CD4-positive, CD25-positive, alpha-beta regulatory T cell (primary cell): Measurements from ENCODE around the gene SLC9B1. TPM values are rescaled to one million over a fixed set of nuclear protein-coding genes. Genes with fewer than 3 reads are reported as not detected.

Experiments
- ATAC-seq, 2 donors: fragments of 150-1000 bp; cut with Tn5 transposase; one replicate each; pipeline ENCODE4 v1.10.0; 2021; ENCODE audit warnings: low read depth in 2 of 2, moderate number of reproducible peaks in 2 of 2, moderate library complexity in 1 of 2
- DNase-seq, 3 donors: peaks; one replicate each; pipeline versions ENCODE4 v3.0.0 to v3.0.0-alpha.2; 2012 to 2022; ENCODE audit warnings: mixed read lengths in 1 of 3
- H3K27ac ChIP-seq: one replicate; pipeline ENCODE4 v1.7.0; 2013; ENCODE audit warnings: mild to moderate bottlenecking, low read length; ENCODE audit not compliant: insufficient read depth, poor library complexity, severe bottlenecking
- H3K27me3 ChIP-seq: one replicate; pipeline ENCODE4 v1.7.0; 2013; ENCODE audit warnings: low read length; ENCODE audit not compliant: control insufficient read depth, insufficient read depth
- H3K36me3 ChIP-seq: one replicate; pipeline ENCODE4 v1.7.0; 2013; ENCODE audit warnings: mild to moderate bottlenecking, low read length, moderate library complexity; ENCODE audit not compliant: control insufficient read depth, insufficient read depth
- H3K4me1 ChIP-seq: 2 replicates; pipeline ENCODE4 v1.7.0; 2013; ENCODE audit warnings: mild to moderate bottlenecking, low read length; ENCODE audit not compliant: insufficient read depth, control insufficient read depth, poor library complexity, severe bottlenecking
- H3K4me3 ChIP-seq: one replicate; pipeline ENCODE4 v1.7.0; 2013; ENCODE audit warnings: low read depth, mild to moderate bottlenecking, low read length, moderate library complexity
- H3K9me3 ChIP-seq, 2 experiments: 1 replicate in 1 of 2; 2 replicates in 1 of 2; pipeline ENCODE4 v1.7.0; 2013; ENCODE audit warnings: low read length in 2 of 2, mild to moderate bottlenecking in 1 of 2, moderate library complexity in 1 of 2; ENCODE audit not compliant: control insufficient read depth in 2 of 2
- H3K27ac Mint-ChIP-seq, 3 donors: one replicate each; pipeline ENCODE4 v1.8.0; 2020 to 2022; ENCODE audit warnings: mild to moderate bottlenecking in 3 of 3, mixed read lengths in 3 of 3, moderate library complexity in 2 of 3
- H3K27me3 Mint-ChIP-seq: one replicate; pipeline ENCODE4 v1.8.0; 2022; ENCODE audit warnings: mild to moderate bottlenecking, mixed read lengths
- H3K36me3 Mint-ChIP-seq: one replicate; pipeline ENCODE4 v1.8.0; 2020; ENCODE audit warnings: mixed read lengths
- H3K4me1 Mint-ChIP-seq, 4 donors: one replicate each; pipeline ENCODE4 v1.8.0; 2020 to 2022; ENCODE audit warnings: mixed read lengths in 4 of 4, mild to moderate bottlenecking in 1 of 4
- H3K4me3 Mint-ChIP-seq, 4 donors: one replicate each; pipeline ENCODE4 v1.8.0; 2020 to 2022; ENCODE audit warnings: mild to moderate bottlenecking in 4 of 4, mixed read lengths in 4 of 4, moderate library complexity in 3 of 4
- H3K9me3 Mint-ChIP-seq, 7 donors: one replicate each; pipeline ENCODE4 v1.8.0; 2020 to 2022; ENCODE audit warnings: mixed read lengths in 7 of 7, mild to moderate bottlenecking in 3 of 7, moderate library complexity in 2 of 7
- polyA plus RNA-seq, 4 donors: library from polyadenylated mRNA; unstranded; fragments of 300-500 nt; fragmentation: Illumina TruSeq; gene quantifications; one replicate each; pipeline ENCODE4 v1.2.3, GENCODE V29; 2021
- total RNA-seq: library from RNA; stranded (reverse); gene quantifications from one replicate; pipeline ENCODE4 v1.2.3, GENCODE V29; 2022

Gene SLC9B1
- total and polyA plus RNA-seq, 5 donors from 2014 or later: 1.7 to 2.7 (median 2.3) TPM

DNA sequence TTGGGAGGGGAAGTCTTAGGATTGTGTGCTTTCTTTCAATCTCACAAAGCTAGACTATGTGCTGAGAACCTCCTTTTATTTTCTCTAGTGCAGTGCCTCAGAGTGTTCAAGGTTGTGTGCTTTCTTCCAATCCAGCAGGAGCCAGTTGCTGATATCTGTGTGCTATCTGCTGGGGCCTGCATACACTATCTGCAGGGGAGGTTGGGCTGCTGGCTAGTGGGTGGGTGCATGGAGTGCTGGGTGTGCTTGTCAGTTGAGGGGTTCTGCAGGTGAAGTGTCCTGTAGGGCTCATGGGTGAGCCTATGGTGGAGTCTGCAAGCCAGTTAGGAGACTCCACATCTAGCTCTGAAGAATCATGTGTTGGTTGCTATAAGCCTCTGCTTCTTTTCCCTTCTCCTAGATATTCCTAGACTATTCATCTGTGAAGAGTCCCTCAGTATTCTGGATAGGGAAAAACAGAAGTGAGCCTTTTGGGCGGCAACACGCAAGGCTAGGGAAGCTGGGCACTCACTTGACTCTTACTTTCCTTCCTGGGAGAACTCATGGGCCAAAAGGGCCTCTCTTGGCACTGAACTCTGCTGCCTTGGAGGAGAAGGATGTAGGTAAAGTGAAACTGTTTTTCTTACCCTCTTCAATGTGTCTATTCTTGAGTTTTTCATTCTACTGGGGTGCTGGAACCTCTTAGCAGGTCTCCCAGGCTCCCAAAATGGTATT lies 158.7 kb downstream of the SLC9B1 start:
- no peak for ATAC-seq
- Histone ChIP-seq H3K4me3 (no peak overlapping the region), H3K4me1 (peaks cover 5% of the 10 kb centered on the region), H3K9me3 (peaks cover 9 to 21% of the 10 kb centered on the region in 2 experiments), H3K27ac (no peak overlapping the region), H3K27me3 (no peaks in the 10 kb centered on the region), H3K36me3 (peaks cover 4% of the 10 kb centered on the region)
- H3K36me3 Mint-ChIP-seq: peaks cover 18% of the 10 kb centered on the region
- H3K4me3 Mint-ChIP-seq: no peak overlapping the region
- H3K9me3 Mint-ChIP-seq: peaks cover 0 to 18% (median 11%) of the 10 kb centered on the region in 7 donors
- H3K27ac Mint-ChIP-seq: no peak overlapping the region
- no peak for DNase-seq
- H3K27me3 Mint-ChIP-seq: no peaks in the 10 kb centered on the region
- H3K4me1 Mint-ChIP-seq: peaks cover 15 to 19% (median 16%) of the 10 kb centered on the region in 4 donors

DNA sequence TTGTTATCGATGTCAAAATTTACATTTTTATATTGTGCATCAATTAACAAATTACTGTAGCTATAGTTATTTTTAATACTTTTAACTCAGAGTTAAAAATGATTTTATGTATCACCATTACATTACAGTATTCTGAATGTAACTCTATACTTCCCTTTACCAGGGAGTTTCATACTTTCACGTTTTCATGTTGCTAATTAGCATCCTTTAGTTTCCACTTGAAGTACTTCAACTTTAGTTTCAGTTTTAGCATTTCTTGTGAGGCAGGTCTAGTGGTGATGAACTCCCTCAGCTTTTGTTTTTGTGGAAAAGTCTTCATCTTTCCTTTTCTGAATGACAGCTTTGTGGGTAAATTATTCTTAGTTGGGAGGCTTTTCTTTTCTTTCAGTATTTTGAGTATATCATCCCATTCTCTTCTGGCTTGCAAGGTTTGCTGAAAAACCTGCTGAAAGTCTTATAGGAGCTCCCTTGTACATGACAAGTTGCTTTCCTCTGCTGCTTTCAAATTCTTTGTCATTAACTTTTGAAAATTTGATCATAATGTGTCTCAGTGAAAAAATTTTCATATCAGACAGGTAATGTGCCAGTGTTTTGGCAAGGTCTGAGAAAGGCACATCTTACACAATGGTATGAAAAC lies 160.6 kb downstream of the SLC9B1 start:
- H3K36me3 Mint-ChIP-seq: peaks cover 18% of the 10 kb centered on the region
- ATAC-seq (no peak), DNase-seq (no peak)
- H3K27ac Mint-ChIP-seq: no peak overlapping the region
- Histone ChIP-seq H3K4me1 (no peaks in the 10 kb centered on the region), H3K27me3 (no peaks in the 10 kb centered on the region), H3K36me3 (peaks cover 4% of the 10 kb centered on the region), H3K9me3 (peaks cover 9 to 21% of the 10 kb centered on the region in 2 experiments), H3K4me3 (no peak overlapping the region), H3K27ac (no peak overlapping the region)
- no peaks in the 10 kb centered on the region for H3K27me3 Mint-ChIP-seq
- no peak overlapping the region for H3K4me3 Mint-ChIP-seq
- peaks cover 0 to 4% (median 3%) of the 10 kb centered on the region in 4 donors for H3K4me1 Mint-ChIP-seq
- H3K9me3 Mint-ChIP-seq: peaks cover 0 to 18% (median 11%) of the 10 kb centered on the region in 7 donors

Other genes with a start within 250 kb of the SLC9B1 start
- 587 TPM for gene UBE2D3, start 192.2 kb downstream of the SLC9B1 start, total RNA-seq
- 100 to 1,000 TPM; 452 to 502 (median 479) TPM for gene UBE2D3, start 192.2 kb downstream of the SLC9B1 start, polyA plus RNA-seq
- 17.6 TPM for gene CISD2, start 150.7 kb downstream of the SLC9B1 start, total RNA-seq
- gene CISD2, start 150.7 kb downstream of the SLC9B1 start, polyA plus RNA-seq: 10 to 100 TPM; 27.6 to 42.3 (median 30.3) TPM
- gene SLC9B2, start 57.1 kb upstream of the SLC9B1 start, total RNA-seq: 24.1 TPM
- 10 to 100 TPM in 3 of 4 donors, 1 to 10 TPM in 1; 9.7 to 17.7 (median 13.1) TPM for gene SLC9B2, start 57.1 kb upstream of the SLC9B1 start, polyA plus RNA-seq
- 14.7 TPM for gene BDH2, start 80.1 kb upstream of the SLC9B1 start, total RNA-seq
- gene BDH2, start 80.1 kb upstream of the SLC9B1 start, polyA plus RNA-seq: 10 to 100 TPM; 34.9 to 44.6 (median 39.4) TPM
- 17.7 TPM for gene CENPE, start 178.6 kb upstream of the SLC9B1 start, total RNA-seq
- 1 to 10 TPM in 1 of 4 donors, under 1 TPM in 3; 0.46 to 1.8 (median 0.98) TPM for gene CENPE, start 178.6 kb upstream of the SLC9B1 start, polyA plus RNA-seq